Measurements from ENCODE around the gene PACSIN1.

The PACSIN1 gene

GRCh38 chr6:34466242-34467185 is 638 bp downstream of the PACSIN1 start:
- TF ChIP-seq CTCF (IDR thresholded peaks at IDR 0.05; ENCODE audit: low read depth, low read length) = no peak
- DNase-seq (ENCODE audit: extremely low read depth, low read depth) = no peak

DNA sequence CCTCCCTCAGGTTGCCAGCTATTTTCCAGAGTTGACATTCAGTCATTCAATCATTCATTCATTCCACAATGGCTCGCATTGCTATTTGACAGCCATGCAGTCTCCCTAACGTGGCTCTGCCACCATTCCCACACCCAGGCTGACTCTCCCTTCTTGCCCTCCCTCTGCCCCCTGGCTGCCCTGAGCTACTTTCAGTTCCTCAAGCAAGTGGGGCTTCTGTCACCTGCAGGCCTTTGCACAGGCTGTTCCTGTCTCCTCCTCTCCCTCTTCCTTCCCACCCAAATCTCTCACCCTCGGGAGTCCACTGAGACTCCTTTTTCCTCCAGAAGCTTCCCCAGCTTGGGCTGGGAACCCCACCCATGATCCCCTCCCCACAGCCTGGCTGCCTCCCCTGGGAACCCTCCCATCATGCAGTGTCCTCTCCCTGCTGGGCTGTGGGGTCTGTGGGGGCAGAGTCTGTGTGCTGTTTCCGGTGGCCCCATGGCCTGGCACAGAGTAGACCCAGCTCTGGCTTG is 2.6 kb downstream of the PACSIN1 start:
- TF ChIP-seq CTCF (IDR thresholded peaks at IDR 0.05; ENCODE audit: low read depth, low read length) = no peak
- no peak for DNase-seq (ENCODE audit: extremely low read depth, low read depth)

- DNase-seq (ENCODE audit: extremely low read depth, low read depth) = no peak
- no peak for TF ChIP-seq CTCF (IDR thresholded peaks at IDR 0.05; ENCODE audit: low read depth, low read length)
Observed at GRCh38 chr6:34469499-34469898, 3.6 kb downstream of the PACSIN1 start.

GRCh38 chr6:34472425-34472824 is 6.5 kb downstream of the PACSIN1 start:
- DNase-seq (ENCODE audit: extremely low read depth, low read depth) = no peak
- TF ChIP-seq CTCF (IDR thresholded peaks at IDR 0.05; ENCODE audit: low read depth, low read length) = no peak

- no peak for DNase-seq (ENCODE audit: extremely low read depth, low read depth)
- TF ChIP-seq CTCF (IDR thresholded peaks at IDR 0.05; ENCODE audit: low read depth, low read length) = no peak
Observed at GRCh38 chr6:34473967-34474366, 8.1 kb downstream of the PACSIN1 start.

DNA sequence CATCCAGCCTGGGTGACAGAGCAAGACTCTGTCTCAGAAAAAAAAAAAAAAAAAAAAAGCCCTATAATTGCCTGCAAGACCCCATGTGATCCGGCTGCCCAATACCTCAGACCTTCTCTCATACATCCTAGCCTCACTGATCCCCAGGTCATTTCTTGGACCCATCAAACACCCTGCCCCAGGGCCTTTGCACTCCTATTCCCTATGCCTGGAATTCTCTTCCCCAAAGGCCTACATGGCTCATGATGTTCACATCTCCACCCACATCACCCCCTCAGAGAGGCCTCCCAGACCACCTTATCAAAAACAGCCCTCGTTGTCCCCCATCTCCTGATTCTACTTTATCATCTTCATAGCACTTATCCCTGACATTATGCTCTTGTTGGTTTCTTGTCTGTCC is 8.9 kb downstream of the PACSIN1 start:
- DNase-seq (ENCODE audit: extremely low read depth, low read depth) = no peak
- TF ChIP-seq CTCF (IDR thresholded peaks at IDR 0.05; ENCODE audit: low read depth, low read length) = no peak

GRCh38 chr6:34475238-34475682 is 9.4 kb downstream of the PACSIN1 start:
- TF ChIP-seq CTCF (IDR thresholded peaks at IDR 0.05; ENCODE audit: low read depth, low read length) = no peak
- no peak for DNase-seq (ENCODE audit: extremely low read depth, low read depth)

All from AG09319 (cell line).